Activated CD8-positive, alpha-beta memory T cell treated with anti-CD3 and anti-CD28 coated beads, Interleukin-2, amount 50 U/mL, for 1 hour (primary cell): ENCODE data around the gene GNAS.

Experiments used
- DNase-seq: peaks from one replicate; pipeline ENCODE4 v3.0.0-alpha.2; 2020; ENCODE audit errors: extremely low read depth

GNAS gene

DNA sequence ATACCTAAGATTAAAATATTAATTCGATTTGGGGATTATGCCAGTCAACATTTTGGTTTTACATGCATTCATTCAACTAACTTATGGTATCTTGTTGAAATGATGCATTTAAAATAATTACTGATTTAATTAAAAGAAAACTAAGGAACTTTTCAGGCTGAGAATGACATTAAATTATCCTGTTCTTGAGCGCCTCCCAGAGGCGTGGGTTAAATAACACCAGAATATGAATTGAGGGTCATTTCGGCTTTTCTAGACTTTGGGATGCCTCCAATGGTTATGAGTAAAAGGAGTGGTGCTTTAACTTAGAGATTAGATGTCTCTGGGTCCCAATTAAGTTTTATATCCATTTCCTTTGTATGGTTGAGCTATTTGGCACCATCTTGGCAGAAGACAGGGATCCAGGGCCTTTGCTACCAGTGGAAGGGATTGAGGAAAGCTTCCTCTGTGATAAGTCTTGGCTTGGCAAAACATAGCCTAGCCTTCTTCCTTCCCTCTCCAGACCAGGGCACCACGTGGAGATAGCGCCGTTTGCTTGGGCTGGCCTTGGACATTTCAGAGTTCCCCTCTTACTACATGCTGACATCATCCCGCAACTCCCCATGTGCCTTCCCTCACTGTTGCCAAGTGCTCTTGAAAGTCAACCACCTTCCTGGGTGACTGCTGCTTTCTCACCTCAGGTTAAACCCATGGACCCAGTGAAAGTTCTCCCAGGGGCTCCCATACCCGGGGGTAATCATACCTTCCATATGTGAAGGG is 28.7 kb downstream of the GNAS start:
- no peak for DNase-seq

- DNase-seq: no peak
These were observed 30.2 kb downstream of the GNAS start for GRCh38 chr20:58882704-58883089.

DNA sequence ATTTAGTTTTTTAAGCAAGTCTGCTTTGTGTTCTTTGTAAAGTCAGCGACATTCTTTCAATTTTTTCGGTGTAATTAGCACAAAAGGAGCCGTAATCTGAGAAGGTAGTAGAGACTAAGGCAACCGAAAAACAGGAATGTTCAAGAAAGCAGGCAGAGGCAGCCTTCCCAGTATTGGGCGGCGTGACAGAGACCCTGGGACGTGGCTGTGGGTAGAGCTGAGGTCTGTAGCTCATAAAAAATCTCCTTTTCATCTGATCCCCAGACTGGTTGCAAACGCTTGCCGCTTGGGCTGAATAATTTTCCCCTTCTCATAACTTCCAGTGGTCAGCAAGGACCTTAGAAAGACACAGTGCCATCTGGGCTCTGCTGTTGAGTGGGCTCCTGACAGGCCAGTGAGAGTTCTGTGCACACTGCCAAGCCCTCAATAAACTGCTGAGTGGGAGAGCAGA is 30.8 kb downstream of the GNAS start:
- no peak for DNase-seq

GRCh38 chr20:58884966-58885365 is 32.5 kb downstream of the GNAS start:
- DNase-seq: no peak

DNA sequence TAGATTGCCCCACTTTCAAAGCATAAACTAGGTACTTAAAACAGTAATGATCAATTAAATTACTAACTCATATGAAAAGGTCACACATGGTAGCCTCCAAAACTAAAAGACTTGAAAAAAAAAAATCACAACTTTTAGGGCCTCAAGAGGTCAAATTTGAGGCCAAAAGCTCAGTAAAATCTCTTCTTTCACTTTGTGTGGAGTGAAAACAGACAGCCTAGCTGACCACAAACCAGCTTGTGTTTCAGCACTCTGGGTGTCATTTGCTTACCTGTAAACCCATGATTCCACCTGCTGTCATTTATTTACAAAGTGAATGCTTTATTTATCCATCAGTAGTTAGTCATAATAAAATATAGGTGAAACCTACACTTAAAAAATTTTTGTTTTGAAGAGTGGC is 34.0 kb downstream of the GNAS start:
- no peak for DNase-seq

- no peak for DNase-seq
These were observed 35.6 kb downstream of the GNAS start for GRCh38 chr20:58888103-58888502.

DNA sequence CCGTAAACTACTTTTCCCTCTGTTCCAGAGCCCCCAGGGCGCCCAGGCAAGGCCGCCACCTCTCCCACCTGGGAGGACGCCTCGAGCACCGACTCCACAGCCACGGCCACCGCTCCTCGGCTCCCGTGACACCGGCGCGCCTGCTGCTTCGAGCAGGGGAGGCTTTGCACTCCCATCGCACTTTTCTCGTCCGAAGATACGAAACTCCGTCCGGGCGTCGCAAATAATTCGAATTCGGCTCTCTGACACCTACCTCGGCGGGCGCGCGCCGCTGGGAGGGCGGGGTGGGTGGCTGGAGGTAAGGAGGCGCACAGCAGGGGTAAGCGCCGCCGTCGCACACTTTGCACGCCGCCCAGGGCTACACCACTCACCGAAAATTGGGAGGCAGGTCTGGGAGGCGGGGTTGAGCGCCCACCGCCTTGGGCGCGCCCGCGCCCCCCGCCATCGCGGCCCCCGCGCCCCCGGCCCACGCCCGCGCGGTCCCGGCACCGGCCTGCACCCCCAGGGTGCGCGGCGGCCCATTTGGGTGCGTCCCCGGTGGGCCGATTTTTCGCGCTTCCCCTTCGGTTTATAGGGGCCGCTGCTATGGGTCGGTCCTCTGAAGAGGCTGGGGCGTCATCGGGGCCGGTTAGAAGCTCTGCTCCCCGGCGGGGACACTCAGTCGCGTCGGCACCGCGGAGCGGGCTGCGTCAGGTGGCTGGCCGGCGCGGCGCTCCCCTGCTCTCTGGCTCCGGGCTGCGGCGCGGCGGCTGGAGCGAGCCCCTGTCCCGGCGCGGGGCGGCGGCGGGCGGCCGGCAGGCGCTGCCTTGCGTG is 36.2 kb downstream of the GNAS start:
- DNase-seq: peak; percentile 75

DNA sequence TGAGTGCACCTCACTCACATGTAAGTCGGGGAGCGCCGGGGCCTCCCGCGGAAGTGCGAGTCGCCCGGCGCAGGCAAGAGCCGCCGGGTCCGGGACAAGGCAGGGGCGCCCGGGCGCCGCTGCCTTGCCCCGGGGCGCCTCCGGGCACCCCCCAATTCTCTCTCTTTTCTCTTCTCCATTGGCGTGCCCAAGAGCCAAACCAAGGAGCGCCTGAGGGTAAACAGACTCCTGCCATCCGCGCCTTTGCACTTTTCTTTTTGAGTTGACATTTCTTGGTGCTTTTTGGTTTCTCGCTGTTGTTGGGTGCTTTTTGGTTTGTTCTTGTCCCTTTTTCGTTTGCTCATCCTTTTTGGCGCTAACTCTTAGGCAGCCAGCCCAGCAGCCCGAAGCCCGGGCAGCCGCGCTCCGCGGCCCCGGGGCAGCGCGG is 36.8 kb downstream of the GNAS start:
- no peak for DNase-seq

DNA sequence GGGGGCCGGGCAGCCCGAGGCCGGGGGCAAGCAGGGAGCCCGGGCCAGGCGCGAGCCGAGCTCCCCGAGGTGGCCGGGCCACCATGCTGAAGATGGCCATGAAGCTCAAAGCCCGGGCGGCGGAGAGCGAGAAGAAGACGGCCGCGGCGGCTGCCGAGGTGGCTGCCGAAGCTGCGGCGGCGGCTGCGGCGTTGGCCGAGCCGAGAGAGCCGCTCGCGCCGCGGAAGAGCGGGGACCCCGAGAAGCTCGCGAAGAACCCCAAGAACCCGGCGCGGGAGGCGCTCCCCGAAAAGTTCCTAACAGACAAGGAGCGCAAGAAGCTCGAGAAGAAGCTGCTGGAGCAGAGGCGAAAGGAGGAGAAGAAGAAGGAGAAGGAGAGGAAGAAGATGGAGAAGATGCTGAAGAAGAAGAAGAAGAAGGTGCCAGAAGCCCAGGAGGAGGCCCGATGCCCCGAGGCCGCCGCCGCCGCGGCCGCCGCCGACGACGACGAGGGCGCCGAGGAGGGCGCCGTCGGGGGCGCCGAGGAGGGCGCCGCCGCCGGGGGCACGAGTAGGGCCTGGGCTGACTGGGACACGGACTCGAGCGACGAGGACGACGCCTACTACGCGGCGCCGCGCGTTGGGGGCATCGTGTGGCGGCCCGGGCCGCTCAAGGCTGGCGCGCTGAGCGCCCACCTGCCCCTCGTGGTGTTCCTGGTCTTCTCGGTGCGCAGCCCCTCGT is 37.4 kb downstream of the GNAS start:
- DNase-seq: no peak

GRCh38 chr20:58890518-58891085 is 38.1 kb downstream of the GNAS start:
- DNase-seq: peak; percentile 42

- peak; percentile 52 for DNase-seq
These were observed 38.7 kb downstream of the GNAS start for GRCh38 chr20:58891086-58891717.

DNA sequence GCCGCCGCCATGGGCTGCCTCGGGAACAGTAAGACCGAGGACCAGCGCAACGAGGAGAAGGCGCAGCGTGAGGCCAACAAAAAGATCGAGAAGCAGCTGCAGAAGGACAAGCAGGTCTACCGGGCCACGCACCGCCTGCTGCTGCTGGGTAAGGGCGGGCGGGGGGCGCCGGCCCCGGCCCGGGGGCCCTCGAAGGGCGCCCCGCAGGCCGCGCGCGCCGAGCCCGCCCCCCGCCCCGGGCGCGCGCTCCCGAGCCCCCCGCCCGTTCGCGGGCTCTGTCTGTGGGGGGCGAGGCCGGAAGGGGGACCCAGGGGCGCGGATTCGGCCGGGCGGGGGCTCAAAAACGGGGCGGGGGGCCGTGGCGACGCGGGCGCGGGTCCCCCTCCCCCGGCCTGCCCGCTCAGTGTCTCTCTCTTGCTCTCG is 39.2 kb downstream of the GNAS start:
- no peak for DNase-seq

DNA sequence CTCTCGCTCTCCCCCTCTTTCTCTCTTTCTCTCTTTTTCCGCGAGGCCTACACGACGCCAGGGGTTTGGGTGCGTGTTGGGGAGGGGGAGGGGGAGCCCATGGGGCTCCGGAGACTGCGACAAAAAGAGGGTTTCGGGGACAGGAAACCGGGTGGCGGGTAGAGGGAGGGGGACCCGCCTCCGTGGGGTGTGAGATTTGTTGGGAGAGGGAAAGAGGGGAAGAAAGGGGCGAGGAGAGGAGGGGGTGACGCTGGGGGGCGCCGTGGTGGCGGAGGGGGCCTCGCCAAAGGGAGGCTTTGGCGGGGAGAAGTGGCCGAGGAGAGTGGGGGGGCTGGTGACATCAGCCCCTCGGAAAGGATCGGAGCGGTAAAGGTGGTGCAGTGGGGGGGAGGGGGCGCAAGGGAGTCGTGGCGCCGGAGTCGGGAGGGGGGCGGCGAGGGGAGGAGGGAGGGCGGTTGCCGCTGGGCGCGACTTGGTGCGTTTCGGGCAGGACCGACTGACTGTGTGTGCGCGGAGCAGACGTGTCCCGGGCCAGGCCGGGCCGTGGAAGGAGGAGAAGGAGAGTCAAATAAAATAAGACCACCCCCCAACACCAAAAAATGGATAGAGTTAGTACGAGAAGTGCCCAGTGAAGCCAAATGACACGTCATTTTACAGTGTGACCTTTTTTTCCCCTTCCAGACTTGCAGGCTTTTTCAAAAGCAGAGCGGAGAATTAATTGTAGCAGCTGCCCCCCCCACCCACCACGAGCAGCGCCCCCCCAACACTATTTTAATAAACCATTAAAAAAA is 39.8 kb downstream of the GNAS start:
- DNase-seq: peak; percentile 49

DNA sequence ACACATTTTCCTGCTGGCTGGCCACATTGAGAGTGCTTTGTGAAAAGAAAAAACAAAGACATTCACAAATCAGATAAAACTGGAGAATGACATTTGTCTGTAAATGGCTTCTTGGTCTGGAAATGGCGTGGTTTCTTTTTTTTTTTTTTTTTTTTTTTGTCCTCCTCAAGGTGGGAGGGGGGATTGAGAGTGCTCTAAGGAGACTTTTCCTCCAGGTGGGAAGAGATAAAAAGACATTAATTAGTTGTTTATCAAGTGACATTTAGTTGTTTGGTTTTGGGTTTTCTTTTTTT is 40.4 kb downstream of the GNAS start:
- no peak for DNase-seq

DNA sequence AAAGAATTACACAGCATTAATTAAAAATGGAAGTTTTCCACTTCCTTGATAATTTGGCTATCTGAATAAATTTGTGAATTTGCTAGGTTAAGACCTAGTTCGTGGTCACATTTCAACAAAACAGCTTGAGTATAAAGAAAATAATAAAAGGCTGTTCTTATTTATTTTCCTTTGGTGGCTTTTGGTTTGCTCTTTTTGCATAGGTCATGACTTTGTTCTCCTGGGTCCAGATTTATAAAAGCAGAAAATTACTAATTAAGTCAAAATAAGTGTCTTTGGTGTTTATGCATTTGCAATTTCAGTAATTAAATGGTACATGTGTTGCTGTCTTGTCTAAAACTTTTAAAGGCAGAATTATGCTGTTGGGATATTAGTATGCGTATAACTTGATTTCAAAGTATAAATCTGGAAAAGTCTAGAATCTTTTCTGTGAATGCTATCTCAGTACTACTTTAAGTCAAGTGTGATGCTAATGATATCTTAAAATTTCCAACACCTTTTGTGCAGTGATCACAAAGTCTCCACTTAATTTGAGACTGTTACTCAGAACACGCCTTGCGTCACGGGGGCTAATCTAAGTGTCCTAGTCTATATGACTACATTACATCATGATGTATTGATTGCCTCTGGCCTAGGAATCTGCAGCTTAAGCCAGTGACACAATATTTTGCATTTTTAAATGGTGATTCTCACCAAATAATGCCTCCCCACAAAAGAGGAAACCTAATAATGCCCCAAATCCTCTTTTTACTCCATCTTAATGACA is 41.0 kb downstream of the GNAS start:
- DNase-seq: no peak

DNA sequence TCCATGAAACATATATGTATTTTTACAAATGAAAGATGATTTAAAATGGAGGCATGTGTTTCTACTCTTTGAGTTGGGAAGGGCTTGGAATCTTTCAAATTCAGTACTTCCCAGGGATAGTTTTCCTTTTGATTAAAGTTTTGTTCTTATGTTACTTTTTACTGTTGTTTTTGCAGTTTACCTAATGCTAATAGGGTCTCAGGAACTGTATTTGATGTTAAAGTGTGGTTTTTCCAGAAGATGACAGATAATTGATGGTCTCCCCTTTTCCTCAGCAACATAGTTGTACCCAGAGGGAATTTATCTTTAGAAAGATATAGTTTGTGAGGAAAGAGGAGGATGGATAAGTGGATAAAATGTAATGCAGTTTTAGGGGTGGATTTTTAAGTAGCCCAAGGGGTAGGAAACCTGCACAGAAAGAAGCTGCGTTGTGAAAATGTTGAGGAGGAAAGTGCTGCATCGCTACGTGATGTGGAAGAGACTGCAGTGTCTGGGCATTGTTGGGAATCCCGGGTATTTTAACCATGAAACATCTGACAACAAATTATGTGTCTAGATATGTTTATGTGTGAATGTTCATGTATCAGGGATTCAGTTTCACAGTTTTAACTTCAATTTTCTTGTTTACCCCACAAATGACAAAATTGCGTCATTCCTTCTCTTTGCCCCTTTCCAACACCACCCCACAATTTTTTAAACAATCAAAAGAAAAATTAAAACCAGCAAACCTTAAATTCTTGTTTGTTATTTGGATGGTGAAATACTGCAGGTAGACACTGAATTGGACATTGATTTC is 42.3 kb downstream of the GNAS start:
- DNase-seq: no peak

DNA sequence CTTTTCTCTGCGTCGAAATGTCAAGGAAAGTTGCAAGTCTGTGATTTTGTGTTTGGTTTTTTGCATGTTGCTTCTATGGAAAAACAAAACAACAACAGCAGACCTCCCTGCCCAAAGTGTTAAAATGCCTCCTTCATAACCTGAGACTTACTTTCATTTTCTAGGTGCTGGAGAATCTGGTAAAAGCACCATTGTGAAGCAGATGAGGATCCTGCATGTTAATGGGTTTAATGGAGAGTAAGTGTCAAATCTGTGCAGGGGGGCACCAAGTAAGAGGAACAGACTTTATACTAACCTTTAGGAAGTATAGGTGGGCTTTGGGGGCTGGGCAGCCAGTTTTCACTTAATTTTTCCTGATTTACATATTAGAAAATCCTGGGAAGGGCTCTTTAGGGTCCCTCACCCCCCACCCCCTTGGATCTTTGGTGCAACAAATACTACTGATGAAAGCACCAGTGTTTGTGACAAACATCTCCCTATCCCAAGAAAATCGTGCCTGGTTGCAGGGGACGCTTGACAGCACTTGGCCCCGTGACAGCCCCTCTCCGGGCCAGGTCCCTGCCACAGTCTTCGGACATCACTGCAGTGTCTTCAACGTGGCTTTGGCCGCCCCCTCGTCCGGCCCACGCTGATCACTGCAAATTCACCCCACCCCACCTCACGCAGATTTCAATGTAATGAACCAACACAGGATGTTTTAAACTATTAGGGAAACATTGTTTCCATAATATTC is 43.1 kb downstream of the GNAS start:
- DNase-seq: no peak

DNA sequence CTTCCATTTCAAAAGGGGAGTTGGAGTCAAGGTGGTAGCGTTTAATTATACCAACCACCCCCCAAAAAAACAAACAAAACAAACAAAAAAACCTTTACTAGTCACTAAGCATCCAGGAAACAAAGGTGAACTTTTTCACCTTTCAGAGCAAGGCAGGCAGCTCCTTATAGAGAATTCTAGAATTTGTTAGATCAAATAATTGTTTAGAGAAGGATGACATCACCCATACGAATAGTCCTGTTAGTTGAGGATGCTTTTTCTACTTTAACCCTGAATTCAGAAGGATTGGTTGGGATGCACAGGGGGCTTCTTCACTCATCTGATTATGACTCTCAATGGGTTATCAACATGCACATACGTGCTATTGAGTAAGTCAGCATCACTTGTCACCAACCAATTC is 44.3 kb downstream of the GNAS start:
- no peak for DNase-seq

GRCh38 chr20:58897488-58897887 is 45.0 kb downstream of the GNAS start:
- DNase-seq: no peak
